Measurements from ENCODE around the gene CELA1. TPM values are rescaled to one million over a fixed set of nuclear protein-coding genes. Genes with fewer than 3 reads are reported as not detected.

The CELA1 gene
- not detected for polyA plus RNA-seq (2012; ENCODE audit: missing spikeins)

GRCh38 chr12:51346581-51346980 lies at the start of gene CELA1:
Gene CELA1 (minus strand): TSS chr12:51346679. CDS start chr12:51346638, 41 bp downstream.
- DNase-seq (ENCODE audit: insufficient read length) (no peak), FAIRE-seq (no peak)
- no peak for TF ChIP-seq POLR2AphosphoS5 (IDR thresholded peaks at IDR 0.05; ENCODE audit: low read depth, low read length)
- no peak for TF ChIP-seq POLR2A (IDR thresholded peaks at IDR 0.05; ENCODE audit: low read depth, low read length)
- TF ChIP-seq TAF1 (IDR thresholded peaks at IDR 0.05; ENCODE audit: borderline replicate concordance, low read depth, low read length), result no peak

GRCh38 chr12:51395283-51396230 lies 49.1 kb upstream of the CELA1 start:
- TF ChIP-seq TAF1 (IDR thresholded peaks at IDR 0.05; ENCODE audit: borderline replicate concordance, low read depth, low read length), result no peak
- TF ChIP-seq POLR2AphosphoS5 (IDR thresholded peaks at IDR 0.05; ENCODE audit: low read depth, low read length), result 0 out of 2 replicates have a peak, but pooled peaks have one; percentile 45
- peak; percentile 45; the same call in 1 of the 2 replicates for TF ChIP-seq POLR2A (IDR thresholded peaks at IDR 0.05; ENCODE audit: low read depth, low read length)
- DNase-seq (ENCODE audit: insufficient read length), result no peak
- peak; percentile 87 for FAIRE-seq

GRCh38 chr12:51393676-51394545 lies 47.4 kb upstream of the CELA1 start:
- no peak for DNase-seq (ENCODE audit: insufficient read length)
- TF ChIP-seq TAF1 (IDR thresholded peaks at IDR 0.05; ENCODE audit: borderline replicate concordance, low read depth, low read length) (no peak), POLR2AphosphoS5 (IDR thresholded peaks at IDR 0.05; ENCODE audit: low read depth, low read length) (no peak), POLR2A (IDR thresholded peaks at IDR 0.05; ENCODE audit: low read depth, low read length) (no peak)
- FAIRE-seq, result no peak

- FAIRE-seq, result peak; percentile 81
- TF ChIP-seq TAF1 (IDR thresholded peaks at IDR 0.05; ENCODE audit: borderline replicate concordance, low read depth, low read length), result no peak
- peak; percentile 60; the same call in 1 of the 2 replicates for TF ChIP-seq POLR2A (IDR thresholded peaks at IDR 0.05; ENCODE audit: low read depth, low read length)
- no peak for TF ChIP-seq POLR2AphosphoS5 (IDR thresholded peaks at IDR 0.05; ENCODE audit: low read depth, low read length)
- peak; percentile 52 for DNase-seq (ENCODE audit: insufficient read length)
Measured at GRCh38 chr12:51392556-51393237, 46.2 kb upstream of the CELA1 start.

- FAIRE-seq, result peak; percentile 64
- TF ChIP-seq POLR2AphosphoS5 (IDR thresholded peaks at IDR 0.05; ENCODE audit: low read depth, low read length) (peak; percentile 16; the same call in 1 of the 2 replicates), TAF1 (IDR thresholded peaks at IDR 0.05; ENCODE audit: borderline replicate concordance, low read depth, low read length) (no peak), POLR2A (IDR thresholded peaks at IDR 0.05; ENCODE audit: low read depth, low read length) (peak; percentile 40; the same call in 1 of the 2 replicates)
- peak; percentile 77 for DNase-seq (ENCODE audit: insufficient read length)
Measured at GRCh38 chr12:51391283-51392123, 45.0 kb upstream of the CELA1 start, which contains the start of gene GALNT6. Gene GALNT6 (minus strand): TSS chr12:51391406. CDS start chr12:51379781, 11,625 bp downstream.

GRCh38 chr12:51390891-51391282 lies 44.4 kb upstream of the CELA1 start:
- FAIRE-seq, result peak; percentile 53
- TF ChIP-seq POLR2A (IDR thresholded peaks at IDR 0.05; ENCODE audit: low read depth, low read length), result no peak
- no peak for TF ChIP-seq POLR2AphosphoS5 (IDR thresholded peaks at IDR 0.05; ENCODE audit: low read depth, low read length)
- no peak for TF ChIP-seq TAF1 (IDR thresholded peaks at IDR 0.05; ENCODE audit: borderline replicate concordance, low read depth, low read length)
- no peak for DNase-seq (ENCODE audit: insufficient read length)

- TF ChIP-seq TAF1 (IDR thresholded peaks at IDR 0.05; ENCODE audit: borderline replicate concordance, low read depth, low read length) (no peak), POLR2A (IDR thresholded peaks at IDR 0.05; ENCODE audit: low read depth, low read length) (no peak), POLR2AphosphoS5 (IDR thresholded peaks at IDR 0.05; ENCODE audit: low read depth, low read length) (no peak)
- FAIRE-seq (no peak), DNase-seq (ENCODE audit: insufficient read length) (no peak)
Measured at GRCh38 chr12:51390457-51390856, 44.0 kb upstream of the CELA1 start.

GRCh38 chr12:51389302-51389999 lies 43.0 kb upstream of the CELA1 start:
- DNase-seq (ENCODE audit: insufficient read length) (no peak), FAIRE-seq (peak; percentile 80)
- no peak for TF ChIP-seq TAF1 (IDR thresholded peaks at IDR 0.05; ENCODE audit: borderline replicate concordance, low read depth, low read length)
- 0 out of 2 replicates have a peak, but pooled peaks have one; percentile 19 for TF ChIP-seq POLR2AphosphoS5 (IDR thresholded peaks at IDR 0.05; ENCODE audit: low read depth, low read length)
- no peak for TF ChIP-seq POLR2A (IDR thresholded peaks at IDR 0.05; ENCODE audit: low read depth, low read length)

GRCh38 chr12:51388846-51389245 lies 42.4 kb upstream of the CELA1 start:
- no peak for DNase-seq (ENCODE audit: insufficient read length)
- TF ChIP-seq TAF1 (IDR thresholded peaks at IDR 0.05; ENCODE audit: borderline replicate concordance, low read depth, low read length), result no peak
- no peak for TF ChIP-seq POLR2AphosphoS5 (IDR thresholded peaks at IDR 0.05; ENCODE audit: low read depth, low read length)
- no peak for TF ChIP-seq POLR2A (IDR thresholded peaks at IDR 0.05; ENCODE audit: low read depth, low read length)
- FAIRE-seq, result no peak
